SH-SY5Y (cell line): ENCODE results near the gene ABCC4.

Source experiments
- GATA2 ChIP-seq: IDR thresholded peaks from 2 replicates; pipeline ENCODE4 v1.6.1; 2011; ENCODE audit warnings: mild to moderate bottlenecking, low read depth, low read length
- GATA3 ChIP-seq: IDR thresholded peaks from 2 replicates; pipeline ENCODE4 v1.6.1; 2011; ENCODE audit warnings: low read depth, mild to moderate bottlenecking, low read length, moderate library complexity

- TF ChIP-seq GATA2: no peak
- TF ChIP-seq GATA3: no peak
These were observed at the start of gene ABCC4 for GRCh38 chr13:95301183-95301967.
